Fibroblast of lung (primary cell): ENCODE data around the gene GAS5. TPM values are rescaled to one million over a fixed set of nuclear protein-coding genes. Genes with fewer than 3 reads are reported as not detected.

Source experiments
- DNase-seq, 2 donors: peaks; one replicate each; pipeline versions ENCODE4 v3.0.0 to v3.0.0-alpha.2; 2010; ENCODE audit warnings: low read depth in 2 of 2
- H2AFZ ChIP-seq: 2 replicates; pipeline ENCODE4 v1.5.1; 2012; ENCODE audit warnings: low read length, control low read depth, inconsistent platforms
- H3K27ac ChIP-seq: 2 replicates; pipeline ENCODE4 v1.5.1; 2011; ENCODE audit warnings: low read length, control low read depth; ENCODE audit not compliant: insufficient read depth
- H3K27me3 ChIP-seq: 2 replicates; pipeline ENCODE4 v1.5.1; 2011; ENCODE audit warnings: mild to moderate bottlenecking, low read length; ENCODE audit not compliant: control insufficient read depth, insufficient read depth
- H3K36me3 ChIP-seq: 2 replicates; pipeline ENCODE4 v1.5.1; 2011; ENCODE audit warnings: low read length; ENCODE audit not compliant: control insufficient read depth, insufficient read depth
- H3K4me1 ChIP-seq: 2 replicates; pipeline ENCODE4 v1.5.1; 2011; ENCODE audit warnings: low read length; ENCODE audit not compliant: control insufficient read depth, insufficient read depth; ENCODE audit errors: extremely low read depth
- H3K4me2 ChIP-seq: 2 replicates; pipeline ENCODE4 v1.5.1; 2011; ENCODE audit warnings: low read length, control low read depth; ENCODE audit not compliant: insufficient read depth; ENCODE audit errors: extremely low read depth
- H3K4me3 ChIP-seq, 4 experiments: fragments of 200-600 bp in 1 of 4; sonication (generic) in 1 of 4; replicated peaks in 1 of 4; 2 replicates each; pipeline ENCODE4 v1.5.1; 2011 to 2016; ENCODE audit warnings: low read length in 4 of 4, low read depth in 3 of 4, mild to moderate bottlenecking in 3 of 4, control low read depth in 2 of 4, inconsistent platforms in 1 of 4, mixed read lengths in 1 of 4; ENCODE audit not compliant: insufficient read depth in 1 of 4; ENCODE audit errors: control extremely low read depth in 1 of 4
- H3K79me2 ChIP-seq: 2 replicates; pipeline ENCODE4 v1.5.1; 2012; ENCODE audit warnings: mild to moderate bottlenecking, low read length, inconsistent platforms; ENCODE audit not compliant: control insufficient read depth, insufficient read depth
- H3K9ac ChIP-seq: 2 replicates; pipeline ENCODE4 v1.5.1; 2011; ENCODE audit warnings: mild to moderate bottlenecking, low read length, control low read depth; ENCODE audit not compliant: insufficient read depth
- H3K9me3 ChIP-seq: 2 replicates; pipeline ENCODE4 v1.5.1; 2012; ENCODE audit warnings: low read depth, low read length; ENCODE audit not compliant: control insufficient read depth, insufficient read depth
- H4K20me1 ChIP-seq: 2 replicates; pipeline ENCODE4 v1.5.1; 2011; ENCODE audit warnings: low read length; ENCODE audit not compliant: control insufficient read depth, insufficient read depth; ENCODE audit errors: extremely low read depth
- EZH2 ChIP-seq: IDR thresholded peaks from 2 replicates; pipeline ENCODE4 v1.5.1; 2012; ENCODE audit warnings: low read length, control low read depth, mild to moderate bottlenecking; ENCODE audit errors: missing control alignments
- polyA plus RNA-seq, 2 donors: library from polyadenylated mRNA; depleted of rRNA in 1 of 2; stranded (reverse) in 1 of 2; unstranded in 1 of 2; fragments of >200 nt; gene quantifications; 2 replicates each; pipeline ENCODE4 v1.2.1, GENCODE V29; 2011 to 2012; ENCODE audit warnings: missing spikeins in 1 of 2
- total RNA-seq: library from RNA; depleted of rRNA; stranded (reverse); fragments of >200 nt; gene quantifications from 2 replicates; pipeline ENCODE4 v1.2.1, GENCODE V29; 2014
- TF ChIP-seq, protein P1 (sequence below), 2 donors: IDR thresholded peaks in 1 of 2; conservative IDR thresholded peaks in 1 of 2; 1 replicate in 1 of 2; 2 replicates in 1 of 2; pipeline ENCODE4 v1.5.1; 2011 to 2012; ENCODE audit warnings: low read length in 2 of 2, control low read depth in 1 of 2, inconsistent platforms in 1 of 2, low read depth in 1 of 2, mild to moderate bottlenecking in 1 of 2

The GAS5 gene
- total and polyA plus RNA-seq, 2 donors (not counting 1 experiment from before 2014, with no cell fraction given), result 502 to 810 TPM

DNA sequence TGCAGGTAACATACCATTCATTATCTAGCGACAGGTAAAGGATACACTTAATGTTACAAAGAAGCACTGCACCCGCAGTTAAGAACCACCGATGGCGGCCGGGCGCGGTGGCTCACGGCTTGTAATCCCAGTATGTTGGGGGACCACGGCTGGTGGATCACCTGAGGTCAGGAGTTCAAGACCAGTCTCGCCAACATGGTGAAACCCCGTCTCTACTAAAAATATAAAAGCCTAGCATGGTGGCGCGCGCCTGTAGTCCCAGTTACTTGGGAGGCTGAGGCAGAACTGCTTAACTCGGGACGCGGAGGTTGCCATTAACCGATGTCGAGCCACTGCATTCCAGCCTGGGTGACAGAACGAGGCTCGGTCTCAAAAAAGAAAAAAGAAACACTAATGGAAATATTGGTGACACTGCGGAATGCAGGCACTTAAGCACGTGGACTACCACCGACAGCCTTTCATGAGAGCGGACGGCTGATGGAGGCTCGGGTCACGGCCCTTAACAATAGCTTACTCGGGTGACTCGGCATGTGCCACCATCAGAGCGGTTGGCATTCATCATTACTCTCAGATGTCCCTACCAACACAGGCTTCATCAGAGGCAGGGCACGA lies 542 bp downstream of the GAS5 start:
- Histone ChIP-seq H3K4me2 (peak overlapping the region; percentile 89), H3K9me3 (no peaks in the 10 kb centered on the region), H4K20me1 (peaks cover 5% of the 10 kb centered on the region), H3K4me3 (peak overlapping the region; percentile 94 to 99 (median 98)), H3K27ac (peak overlapping the region; percentile 90), H3K9ac (peak overlapping the region; percentile 81), H3K27me3 (no peaks in the 10 kb centered on the region), H3K79me2 (peaks cover 36% of the 10 kb centered on the region), H3K36me3 (peaks cover 23% of the 10 kb centered on the region), H2AFZ (no peak overlapping the region), H3K4me1 (peaks cover 5% of the 10 kb centered on the region)
- TF ChIP-seq, protein P1, sequence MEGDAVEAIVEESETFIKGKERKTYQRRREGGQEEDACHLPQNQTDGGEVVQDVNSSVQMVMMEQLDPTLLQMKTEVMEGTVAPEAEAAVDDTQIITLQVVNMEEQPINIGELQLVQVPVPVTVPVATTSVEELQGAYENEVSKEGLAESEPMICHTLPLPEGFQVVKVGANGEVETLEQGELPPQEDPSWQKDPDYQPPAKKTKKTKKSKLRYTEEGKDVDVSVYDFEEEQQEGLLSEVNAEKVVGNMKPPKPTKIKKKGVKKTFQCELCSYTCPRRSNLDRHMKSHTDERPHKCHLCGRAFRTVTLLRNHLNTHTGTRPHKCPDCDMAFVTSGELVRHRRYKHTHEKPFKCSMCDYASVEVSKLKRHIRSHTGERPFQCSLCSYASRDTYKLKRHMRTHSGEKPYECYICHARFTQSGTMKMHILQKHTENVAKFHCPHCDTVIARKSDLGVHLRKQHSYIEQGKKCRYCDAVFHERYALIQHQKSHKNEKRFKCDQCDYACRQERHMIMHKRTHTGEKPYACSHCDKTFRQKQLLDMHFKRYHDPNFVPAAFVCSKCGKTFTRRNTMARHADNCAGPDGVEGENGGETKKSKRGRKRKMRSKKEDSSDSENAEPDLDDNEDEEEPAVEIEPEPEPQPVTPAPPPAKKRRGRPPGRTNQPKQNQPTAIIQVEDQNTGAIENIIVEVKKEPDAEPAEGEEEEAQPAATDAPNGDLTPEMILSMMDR (conservative IDR thresholded peaks at IDR 0.05 in 1 of 2, IDR thresholded peaks at IDR 0.05 in 1 of 2; ENCODE audit: low read depth in 1 of 2, low read length in 2 of 2), result no peak
- no peak for DNase-seq

DNA sequence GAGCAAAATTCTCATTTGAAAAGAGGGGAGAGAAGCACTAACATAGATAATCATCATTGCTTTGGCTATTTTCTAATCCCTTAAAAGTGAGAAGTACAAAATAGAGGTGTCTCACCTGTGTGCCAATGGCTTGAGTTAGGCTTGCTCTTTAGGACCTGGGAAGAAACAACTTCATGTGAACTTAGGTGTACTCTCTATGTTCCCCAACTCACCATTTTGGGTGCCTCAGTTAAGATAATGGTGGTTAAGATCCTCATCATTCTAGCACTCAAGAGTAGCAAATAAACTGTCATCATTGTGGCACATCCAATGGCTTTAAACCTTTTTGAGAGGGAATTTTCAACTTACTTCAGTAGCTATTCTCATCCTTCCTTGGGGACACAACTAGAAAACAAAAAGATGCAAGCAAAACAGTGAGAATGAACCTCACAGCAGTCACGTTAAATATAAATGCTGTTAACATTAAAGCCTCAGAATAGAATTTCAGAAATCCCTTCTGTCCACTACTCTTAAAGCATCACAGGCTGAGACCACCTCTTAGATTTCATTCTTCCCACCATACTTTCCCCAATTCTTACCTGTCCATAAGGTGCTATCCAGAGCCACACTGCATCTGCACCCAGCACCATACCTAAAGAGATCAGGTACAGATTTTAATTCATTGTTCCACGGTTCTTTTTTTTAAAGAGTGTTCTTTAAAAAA lies 1.2 kb downstream of the GAS5 start:
- Histone ChIP-seq H3K9ac (peak overlapping the region; percentile 81), H4K20me1 (peaks cover 5% of the 10 kb centered on the region), H3K4me3 (peak overlapping the region; percentile 94 to 99 (median 98)), H3K4me1 (peaks cover 5% of the 10 kb centered on the region), H3K36me3 (peaks cover 23% of the 10 kb centered on the region), H3K27ac (peak overlapping the region; percentile 90), H3K9me3 (no peaks in the 10 kb centered on the region), H3K4me2 (peak overlapping the region; percentile 89), H3K27me3 (no peaks in the 10 kb centered on the region), H2AFZ (no peak overlapping the region), H3K79me2 (peaks cover 36% of the 10 kb centered on the region)
- DNase-seq, result no peak
- TF ChIP-seq, protein P1 (conservative IDR thresholded peaks at IDR 0.05 in 1 of 2, IDR thresholded peaks at IDR 0.05 in 1 of 2; ENCODE audit: low read depth in 1 of 2, low read length in 2 of 2), result no peak
- no peak for TF ChIP-seq EZH2

DNA sequence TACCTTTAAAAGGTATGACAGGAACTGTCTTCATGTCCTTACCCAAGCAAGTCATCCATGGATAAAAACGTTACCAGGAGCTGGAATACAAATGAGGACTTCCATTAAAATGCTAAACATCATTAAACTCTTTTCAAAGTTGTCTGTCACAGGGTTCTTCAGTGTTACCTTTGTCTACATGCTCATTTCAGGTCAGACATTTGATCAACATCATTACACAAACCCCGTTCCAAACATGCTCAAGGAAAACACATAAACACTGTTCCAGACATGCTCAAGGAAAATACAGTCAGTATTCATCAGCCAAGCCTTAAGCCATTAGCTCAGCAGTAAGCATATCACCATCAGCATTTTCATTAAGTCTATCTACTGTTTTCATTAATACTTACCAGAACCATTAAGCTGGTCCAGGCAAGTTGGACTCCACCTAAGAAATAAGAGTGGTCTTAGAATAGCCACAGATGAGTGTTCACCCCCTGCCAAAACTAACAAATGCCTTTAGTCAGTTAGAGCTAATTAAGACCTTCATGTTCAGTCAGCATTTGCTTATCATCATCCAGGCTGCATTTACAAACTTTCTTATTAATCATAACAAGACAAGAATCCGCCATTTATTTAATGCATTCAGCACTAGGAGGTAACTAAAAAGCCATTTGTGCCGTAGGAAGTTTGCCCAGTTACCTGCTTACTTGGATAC lies 2.2 kb downstream of the GAS5 start:
- H3K27me3 ChIP-seq, result no peaks in the 10 kb centered on the region
- peak overlapping the region; percentile 89 for H3K4me2 ChIP-seq
- H4K20me1 ChIP-seq, result peaks cover 5% of the 10 kb centered on the region
- no peak for TF ChIP-seq EZH2
- TF ChIP-seq, protein P1 (conservative IDR thresholded peaks at IDR 0.05 in 1 of 2, IDR thresholded peaks at IDR 0.05 in 1 of 2; ENCODE audit: low read depth in 1 of 2, low read length in 2 of 2), result no peak
- H3K4me3 ChIP-seq, result peak overlapping the region; percentile 94 to 99 (median 98)
- no peak overlapping the region for H3K9ac ChIP-seq
- DNase-seq, result no peak
- peaks cover 23% of the 10 kb centered on the region for H3K36me3 ChIP-seq
- H3K79me2 ChIP-seq, result peaks cover 36% of the 10 kb centered on the region
- no peak overlapping the region for H2AFZ ChIP-seq
- H3K9me3 ChIP-seq, result no peaks in the 10 kb centered on the region
- H3K27ac ChIP-seq, result no peak overlapping the region
- peaks cover 5% of the 10 kb centered on the region for H3K4me1 ChIP-seq
